Measurements from ENCODE around the gene EML4. TPM values are rescaled to one million over a fixed set of nuclear protein-coding genes. Genes with fewer than 3 reads are reported as not detected.
A peak's percentile ranks its signal among the peaks of the same experiment; 100 is the strongest.

The EML4 gene
- total and polyA plus RNA-seq, 2 of the 13 experiments (the other 11 are each of a cell fraction or from before 2014, with no cell fraction given), result 243 to 476 TPM

DNA sequence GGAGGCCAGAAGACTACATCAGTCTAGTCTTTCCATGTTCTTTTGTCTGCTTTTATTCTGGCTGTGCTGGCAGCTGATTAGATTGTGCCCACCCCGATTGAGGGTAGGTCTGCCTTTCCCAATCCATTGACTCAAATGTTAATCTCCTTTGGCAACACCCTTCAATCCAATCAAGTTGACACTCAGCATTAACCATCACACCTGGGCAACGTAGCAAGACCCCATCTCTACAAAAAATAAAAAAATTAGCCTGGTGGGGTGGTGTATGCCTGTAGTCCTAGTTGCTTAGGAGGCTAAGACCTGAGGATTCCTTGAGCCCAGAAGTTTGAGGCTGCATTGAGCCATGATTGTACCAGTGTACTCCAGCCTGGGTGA is 33.5 kb downstream of the EML4 start:
- Histone ChIP-seq H2AFZ (ENCODE audit: low read length) (no peak overlapping the region), H3K4me1 (ENCODE audit: insufficient read depth, low read length) (peaks cover 96% of the 10 kb centered on the region), H3K4me2 (ENCODE audit: low read depth, low read length) (no peak overlapping the region; the same call in 1 of the 2 replicates), H3K27ac (ENCODE audit: extremely low read length, insufficient read depth, low read length) (peak overlapping the region; percentile 28), H3K9ac (ENCODE audit: insufficient read depth, low read depth, low read length) (no peak overlapping the region), H3K36me3 (replicated peaks in 1 of 2; ENCODE audit: control insufficient read depth in 1 of 2, insufficient read depth in 2 of 2, low read length in 2 of 2) (peaks cover 5 to 28% of the 10 kb centered on the region in 2 experiments), H3K9me3 (ENCODE audit: low read length) (no peaks in the 10 kb centered on the region), H3K4me3 (replicated peaks in 1 of 3; ENCODE audit: insufficient read depth in 1 of 3, low read depth in 2 of 3, low read length in 3 of 3) (no peak overlapping the region), H3K79me2 (ENCODE audit: insufficient read depth, low read length) (peaks cover 98% of the 10 kb centered on the region), H4K20me1 (ENCODE audit: insufficient read depth, low read length) (peaks cover 100% of the 10 kb centered on the region), H3K27me3 (ENCODE audit: control insufficient read depth in 1 of 2, insufficient read depth in 2 of 2, low read length in 2 of 2) (no peaks in the 10 kb centered on the region)
- in situ Hi-C loops (cut with HindIII; ENCODE audit: extremely low pct_ligation_motif_present, low pct_unique_long_range_greater_than_20kb), result no loop called here
- CTCF ChIA-PET (ENCODE audit: low intra/inter-chr PET ratio, low total read pairs), result no interaction called here
- FAIRE-seq (no peak), DNase-seq (ENCODE audit: low spot score) (no peak), ATAC-seq (no peak)
- WGBS (ENCODE audit: low lambda C conversion rate), result 77% methylated on average over 2 of the region's 2 CpGs
- intact Hi-C loops (cut with micrococcal nuclease; ENCODE audit: unreplicated experiment), result loop anchor here (5.0 kb wide), 1 partner anchor 35 kb away; no protein-coding TSS in a partner anchor
- POLR2A ChIA-PET, result no interaction called here
- BruUV-seq (replicated peaks), result no TSS peak
- TF ChIP-seq, protein P1, sequence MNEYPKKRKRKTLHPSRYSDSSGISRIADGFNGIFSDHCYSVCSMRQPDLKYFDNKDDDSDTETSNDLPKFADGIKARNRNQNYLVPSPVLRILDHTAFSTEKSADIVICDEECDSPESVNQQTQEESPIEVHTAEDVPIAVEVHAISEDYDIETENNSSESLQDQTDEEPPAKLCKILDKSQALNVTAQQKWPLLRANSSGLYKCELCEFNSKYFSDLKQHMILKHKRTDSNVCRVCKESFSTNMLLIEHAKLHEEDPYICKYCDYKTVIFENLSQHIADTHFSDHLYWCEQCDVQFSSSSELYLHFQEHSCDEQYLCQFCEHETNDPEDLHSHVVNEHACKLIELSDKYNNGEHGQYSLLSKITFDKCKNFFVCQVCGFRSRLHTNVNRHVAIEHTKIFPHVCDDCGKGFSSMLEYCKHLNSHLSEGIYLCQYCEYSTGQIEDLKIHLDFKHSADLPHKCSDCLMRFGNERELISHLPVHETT (CRISPR knock-in tag; conservative IDR thresholded peaks at IDR 0.05), result no peak
- TF ChIP-seq, protein P2, sequence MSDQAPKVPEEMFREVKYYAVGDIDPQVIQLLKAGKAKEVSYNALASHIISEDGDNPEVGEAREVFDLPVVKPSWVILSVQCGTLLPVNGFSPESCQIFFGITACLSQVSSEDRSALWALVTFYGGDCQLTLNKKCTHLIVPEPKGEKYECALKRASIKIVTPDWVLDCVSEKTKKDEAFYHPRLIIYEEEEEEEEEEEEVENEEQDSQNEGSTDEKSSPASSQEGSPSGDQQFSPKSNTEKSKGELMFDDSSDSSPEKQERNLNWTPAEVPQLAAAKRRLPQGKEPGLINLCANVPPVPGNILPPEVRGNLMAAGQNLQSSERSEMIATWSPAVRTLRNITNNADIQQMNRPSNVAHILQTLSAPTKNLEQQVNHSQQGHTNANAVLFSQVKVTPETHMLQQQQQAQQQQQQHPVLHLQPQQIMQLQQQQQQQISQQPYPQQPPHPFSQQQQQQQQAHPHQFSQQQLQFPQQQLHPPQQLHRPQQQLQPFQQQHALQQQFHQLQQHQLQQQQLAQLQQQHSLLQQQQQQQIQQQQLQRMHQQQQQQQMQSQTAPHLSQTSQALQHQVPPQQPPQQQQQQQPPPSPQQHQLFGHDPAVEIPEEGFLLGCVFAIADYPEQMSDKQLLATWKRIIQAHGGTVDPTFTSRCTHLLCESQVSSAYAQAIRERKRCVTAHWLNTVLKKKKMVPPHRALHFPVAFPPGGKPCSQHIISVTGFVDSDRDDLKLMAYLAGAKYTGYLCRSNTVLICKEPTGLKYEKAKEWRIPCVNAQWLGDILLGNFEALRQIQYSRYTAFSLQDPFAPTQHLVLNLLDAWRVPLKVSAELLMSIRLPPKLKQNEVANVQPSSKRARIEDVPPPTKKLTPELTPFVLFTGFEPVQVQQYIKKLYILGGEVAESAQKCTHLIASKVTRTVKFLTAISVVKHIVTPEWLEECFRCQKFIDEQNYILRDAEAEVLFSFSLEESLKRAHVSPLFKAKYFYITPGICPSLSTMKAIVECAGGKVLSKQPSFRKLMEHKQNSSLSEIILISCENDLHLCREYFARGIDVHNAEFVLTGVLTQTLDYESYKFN (CRISPR knock-in tag; conservative IDR thresholded peaks at IDR 0.05), result 0 out of 2 replicates have a peak, but pooled peaks have one; percentile 11
- TF ChIP-seq ESRRA (CRISPR knock-in tag; IDR thresholded peaks at IDR 0.05; ENCODE audit: low read depth), result peak; percentile 35; the same call in 1 of the 2 replicates
- 0 out of 2 replicates have a peak, but pooled peaks have one; percentile 31 for TF ChIP-seq POLR2AphosphoS5 (IDR thresholded peaks at IDR 0.05; ENCODE audit: low read depth, low read length)
- TF ChIP-seq, protein P3, sequence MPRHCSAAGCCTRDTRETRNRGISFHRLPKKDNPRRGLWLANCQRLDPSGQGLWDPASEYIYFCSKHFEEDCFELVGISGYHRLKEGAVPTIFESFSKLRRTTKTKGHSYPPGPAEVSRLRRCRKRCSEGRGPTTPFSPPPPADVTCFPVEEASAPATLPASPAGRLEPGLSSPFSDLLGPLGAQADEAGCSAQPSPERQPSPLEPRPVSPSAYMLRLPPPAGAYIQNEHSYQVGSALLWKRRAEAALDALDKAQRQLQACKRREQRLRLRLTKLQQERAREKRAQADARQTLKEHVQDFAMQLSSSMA (CRISPR knock-in tag; IDR thresholded peaks at IDR 0.05), result no peak
- TF ChIP-seq ZMYM3 (CRISPR knock-in tag; IDR thresholded peaks at IDR 0.05), result 0 out of 2 replicates have a peak, but pooled peaks have one; percentile 4
- TF ChIP-seq, protein P4, sequence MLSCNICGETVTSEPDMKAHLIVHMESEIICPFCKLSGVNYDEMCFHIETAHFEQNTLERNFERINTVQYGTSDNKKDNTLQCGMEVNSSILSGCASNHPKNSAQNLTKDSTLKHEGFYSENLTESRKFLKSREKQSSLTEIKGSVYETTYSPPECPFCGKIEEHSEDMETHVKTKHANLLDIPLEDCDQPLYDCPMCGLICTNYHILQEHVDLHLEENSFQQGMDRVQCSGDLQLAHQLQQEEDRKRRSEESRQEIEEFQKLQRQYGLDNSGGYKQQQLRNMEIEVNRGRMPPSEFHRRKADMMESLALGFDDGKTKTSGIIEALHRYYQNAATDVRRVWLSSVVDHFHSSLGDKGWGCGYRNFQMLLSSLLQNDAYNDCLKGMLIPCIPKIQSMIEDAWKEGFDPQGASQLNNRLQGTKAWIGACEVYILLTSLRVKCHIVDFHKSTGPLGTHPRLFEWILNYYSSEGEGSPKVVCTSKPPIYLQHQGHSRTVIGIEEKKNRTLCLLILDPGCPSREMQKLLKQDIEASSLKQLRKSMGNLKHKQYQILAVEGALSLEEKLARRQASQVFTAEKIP (CRISPR knock-in tag; IDR thresholded peaks at IDR 0.05; ENCODE audit: borderline replicate concordance), result no peak
- peak; percentile 97 for TF ChIP-seq ZNF121 (CRISPR knock-in tag; IDR thresholded peaks at IDR 0.05)
- TF ChIP-seq SNRNP70 (IDR thresholded peaks at IDR 0.05; ENCODE audit: low read depth, low read length), result no peak
- TF ChIP-seq HDAC2 (CRISPR knock-in tag; IDR thresholded peaks at IDR 0.05), result no peak
- peak; percentile 73 for TF ChIP-seq ZNF7 (CRISPR knock-in tag; IDR thresholded peaks at IDR 0.05)
- TF ChIP-seq, protein P5, sequence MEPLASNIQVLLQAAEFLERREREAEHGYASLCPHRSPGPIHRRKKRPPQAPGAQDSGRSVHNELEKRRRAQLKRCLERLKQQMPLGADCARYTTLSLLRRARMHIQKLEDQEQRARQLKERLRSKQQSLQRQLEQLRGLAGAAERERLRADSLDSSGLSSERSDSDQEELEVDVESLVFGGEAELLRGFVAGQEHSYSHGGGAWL (CRISPR knock-in tag; IDR thresholded peaks at IDR 0.05), result no peak
- no peak for TF ChIP-seq ZNF746 (CRISPR knock-in tag; IDR thresholded peaks at IDR 0.05)
- TF ChIP-seq, protein P6, sequence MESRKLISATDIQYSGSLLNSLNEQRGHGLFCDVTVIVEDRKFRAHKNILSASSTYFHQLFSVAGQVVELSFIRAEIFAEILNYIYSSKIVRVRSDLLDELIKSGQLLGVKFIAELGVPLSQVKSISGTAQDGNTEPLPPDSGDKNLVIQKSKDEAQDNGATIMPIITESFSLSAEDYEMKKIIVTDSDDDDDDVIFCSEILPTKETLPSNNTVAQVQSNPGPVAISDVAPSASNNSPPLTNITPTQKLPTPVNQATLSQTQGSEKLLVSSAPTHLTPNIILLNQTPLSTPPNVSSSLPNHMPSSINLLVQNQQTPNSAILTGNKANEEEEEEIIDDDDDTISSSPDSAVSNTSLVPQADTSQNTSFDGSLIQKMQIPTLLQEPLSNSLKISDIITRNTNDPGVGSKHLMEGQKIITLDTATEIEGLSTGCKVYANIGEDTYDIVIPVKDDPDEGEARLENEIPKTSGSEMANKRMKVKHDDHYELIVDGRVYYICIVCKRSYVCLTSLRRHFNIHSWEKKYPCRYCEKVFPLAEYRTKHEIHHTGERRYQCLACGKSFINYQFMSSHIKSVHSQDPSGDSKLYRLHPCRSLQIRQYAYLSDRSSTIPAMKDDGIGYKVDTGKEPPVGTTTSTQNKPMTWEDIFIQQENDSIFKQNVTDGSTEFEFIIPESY (CRISPR knock-in tag; IDR thresholded peaks at IDR 0.05), result no peak
- TF ChIP-seq POLR2A (IDR thresholded peaks at IDR 0.05; ENCODE audit: insufficient read depth in 1 of 2, low read depth in 2 of 2, low read length in 2 of 2), result peak in 1 of 2 experiments; percentile 34; a peak in 1 of 4 replicates
- TF ChIP-seq GATAD1 (CRISPR knock-in tag; IDR thresholded peaks at IDR 0.05), result no peak

Data from HepG2 (cell line).